Esophagus muscularis mucosa (tissue), 4 donors: ENCODE data around the gene RNF8.

ENCODE experiments used
- EP300 ChIP-seq: sonication (generic); formaldehyde crosslinking; IDR thresholded peaks from one replicate; pipeline ENCODE4 v1.6.1; 2017; ENCODE audit warnings: antibody characterized with exemption
- POLR2A ChIP-seq: fragments of 450-650 bp; IDR thresholded peaks from one replicate; pipeline ENCODE4 v1.6.1; 2017; ENCODE audit warnings: antibody characterized with exemption, moderate library complexity, mild to moderate bottlenecking, low read depth
- POLR2AphosphoS5 ChIP-seq, 2 donors: sonication (generic); formaldehyde crosslinking; IDR thresholded peaks; one replicate each; pipeline ENCODE4 v1.6.1; 2017; ENCODE audit warnings: antibody characterized with exemption in 2 of 2
- TF ChIP-seq, protein P1 (sequence below), 3 experiments: fragments of 200-600 bp in 2 of 3; fragments of 450-650 bp in 1 of 3; sonication (generic) in 2 of 3; IDR thresholded peaks; one replicate each; pipeline ENCODE4 v1.5.1; 2017 to 2019; ENCODE audit warnings: antibody characterized with exemption in 3 of 3, mild to moderate bottlenecking in 2 of 3, moderate library complexity in 1 of 3

DNA sequence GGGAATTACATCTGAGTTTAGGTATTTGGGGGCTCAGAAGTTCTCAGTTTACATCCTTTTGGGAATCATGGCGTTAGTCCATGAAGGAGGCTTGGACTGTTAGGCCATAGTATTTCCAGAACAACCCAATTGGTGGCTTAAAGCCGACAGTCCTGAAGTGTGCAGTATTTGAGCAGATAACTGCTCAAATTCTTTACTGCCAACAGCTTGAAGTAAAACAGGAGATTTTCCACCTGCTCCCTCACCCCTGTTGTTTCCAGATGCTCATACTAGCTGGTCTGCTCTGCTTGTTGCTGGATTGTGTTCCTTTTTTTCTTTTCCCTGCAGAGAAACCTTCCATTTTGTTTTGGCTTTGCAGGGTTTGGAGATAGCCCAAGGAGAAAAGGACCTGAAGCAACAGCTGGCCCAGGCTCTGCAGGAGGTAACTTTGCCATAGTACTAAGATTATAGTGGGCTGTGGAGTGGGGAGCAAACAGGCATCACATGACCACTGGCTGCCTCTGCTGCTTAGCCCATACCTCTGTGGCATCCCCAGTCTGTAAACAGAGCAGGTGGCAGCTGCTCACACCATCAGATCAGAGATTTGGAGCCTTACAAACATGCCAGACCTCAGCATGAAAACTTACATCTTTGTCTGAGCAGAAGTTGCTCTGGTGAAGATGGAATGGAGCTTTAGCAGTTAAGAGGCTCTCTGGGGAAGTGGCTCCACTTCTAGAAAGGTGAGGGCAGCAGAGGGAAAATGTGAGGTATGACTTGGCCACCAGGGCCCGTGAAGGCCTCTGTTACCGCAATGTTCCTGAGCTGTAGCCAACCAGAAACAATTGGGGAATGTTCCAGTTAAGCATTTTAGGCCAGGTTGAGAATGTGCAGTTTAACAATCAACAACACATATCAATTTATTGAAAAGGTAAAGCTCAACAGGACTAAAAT lies 17.6 kb downstream of the RNF8 start:
- TF ChIP-seq, protein P1, sequence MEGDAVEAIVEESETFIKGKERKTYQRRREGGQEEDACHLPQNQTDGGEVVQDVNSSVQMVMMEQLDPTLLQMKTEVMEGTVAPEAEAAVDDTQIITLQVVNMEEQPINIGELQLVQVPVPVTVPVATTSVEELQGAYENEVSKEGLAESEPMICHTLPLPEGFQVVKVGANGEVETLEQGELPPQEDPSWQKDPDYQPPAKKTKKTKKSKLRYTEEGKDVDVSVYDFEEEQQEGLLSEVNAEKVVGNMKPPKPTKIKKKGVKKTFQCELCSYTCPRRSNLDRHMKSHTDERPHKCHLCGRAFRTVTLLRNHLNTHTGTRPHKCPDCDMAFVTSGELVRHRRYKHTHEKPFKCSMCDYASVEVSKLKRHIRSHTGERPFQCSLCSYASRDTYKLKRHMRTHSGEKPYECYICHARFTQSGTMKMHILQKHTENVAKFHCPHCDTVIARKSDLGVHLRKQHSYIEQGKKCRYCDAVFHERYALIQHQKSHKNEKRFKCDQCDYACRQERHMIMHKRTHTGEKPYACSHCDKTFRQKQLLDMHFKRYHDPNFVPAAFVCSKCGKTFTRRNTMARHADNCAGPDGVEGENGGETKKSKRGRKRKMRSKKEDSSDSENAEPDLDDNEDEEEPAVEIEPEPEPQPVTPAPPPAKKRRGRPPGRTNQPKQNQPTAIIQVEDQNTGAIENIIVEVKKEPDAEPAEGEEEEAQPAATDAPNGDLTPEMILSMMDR (IDR thresholded peaks at IDR 0.05) = no peak
- TF ChIP-seq POLR2A (no peak), POLR2AphosphoS5 (IDR thresholded peaks at IDR 0.05) (no peak), EP300 (no peak)
